ENCODE measurements around the gene CACNG4.
"Not testable (repeated sequence)": the region's sequence is repeated elsewhere in the genome, so short reads cannot be mapped to it uniquely, and the experiment has no call there.

The CACNG4 gene

DNA sequence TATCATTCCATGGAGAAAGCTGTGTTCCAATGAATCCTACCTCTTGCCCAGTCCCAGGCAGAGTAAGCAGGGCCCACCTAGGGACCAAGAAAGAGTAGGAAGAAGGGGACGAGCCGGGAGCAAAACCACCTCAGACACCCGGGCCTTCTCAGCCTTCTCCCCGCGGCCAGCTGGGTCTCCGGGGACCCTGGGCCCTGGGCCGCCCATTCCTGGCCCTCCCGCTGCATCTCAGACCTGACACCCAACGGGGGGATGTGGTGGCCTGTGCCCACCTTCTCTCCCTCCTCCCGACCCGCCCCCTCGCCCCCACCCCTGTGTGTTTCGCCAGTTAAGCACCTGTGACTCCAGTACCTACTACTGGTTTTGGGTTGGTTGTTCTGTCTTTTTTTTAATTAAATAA is 68.5 kb downstream of the CACNG4 start:
- TF ChIP-seq, protein P1, sequence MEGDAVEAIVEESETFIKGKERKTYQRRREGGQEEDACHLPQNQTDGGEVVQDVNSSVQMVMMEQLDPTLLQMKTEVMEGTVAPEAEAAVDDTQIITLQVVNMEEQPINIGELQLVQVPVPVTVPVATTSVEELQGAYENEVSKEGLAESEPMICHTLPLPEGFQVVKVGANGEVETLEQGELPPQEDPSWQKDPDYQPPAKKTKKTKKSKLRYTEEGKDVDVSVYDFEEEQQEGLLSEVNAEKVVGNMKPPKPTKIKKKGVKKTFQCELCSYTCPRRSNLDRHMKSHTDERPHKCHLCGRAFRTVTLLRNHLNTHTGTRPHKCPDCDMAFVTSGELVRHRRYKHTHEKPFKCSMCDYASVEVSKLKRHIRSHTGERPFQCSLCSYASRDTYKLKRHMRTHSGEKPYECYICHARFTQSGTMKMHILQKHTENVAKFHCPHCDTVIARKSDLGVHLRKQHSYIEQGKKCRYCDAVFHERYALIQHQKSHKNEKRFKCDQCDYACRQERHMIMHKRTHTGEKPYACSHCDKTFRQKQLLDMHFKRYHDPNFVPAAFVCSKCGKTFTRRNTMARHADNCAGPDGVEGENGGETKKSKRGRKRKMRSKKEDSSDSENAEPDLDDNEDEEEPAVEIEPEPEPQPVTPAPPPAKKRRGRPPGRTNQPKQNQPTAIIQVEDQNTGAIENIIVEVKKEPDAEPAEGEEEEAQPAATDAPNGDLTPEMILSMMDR (IDR thresholded peaks at IDR 0.05; ENCODE audit: low read depth, low read length, missing control alignments): no peak
- DNase-seq (ENCODE audit: extremely low read depth, low read depth): no peak
- H3K4me3 ChIP-seq (replicated peaks; ENCODE audit: low read depth, low read length): no peak overlapping the region

DNA sequence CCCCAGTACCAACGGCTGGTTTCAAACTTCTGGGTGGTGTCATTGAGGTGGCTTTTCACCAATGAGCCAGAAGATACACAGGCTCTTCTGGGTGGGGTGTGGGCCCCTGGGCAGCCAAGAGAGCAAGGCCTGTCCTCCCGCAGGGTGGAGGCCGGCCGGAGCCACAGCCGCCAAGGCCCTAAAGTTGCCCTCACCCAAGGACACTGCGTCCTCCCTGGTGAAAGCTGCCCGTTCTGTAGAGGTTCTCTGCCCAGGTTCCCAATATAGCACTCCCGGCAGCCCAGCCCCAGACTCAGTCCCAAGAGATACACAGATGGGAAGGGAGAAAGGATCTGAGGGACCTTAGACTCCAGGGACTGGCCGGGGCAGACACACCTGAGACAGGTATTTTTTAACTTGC is 69.1 kb downstream of the CACNG4 start:
- TF ChIP-seq, protein P1 (IDR thresholded peaks at IDR 0.05; ENCODE audit: low read depth, low read length, missing control alignments): no peak
- H3K4me3 ChIP-seq (replicated peaks; ENCODE audit: low read depth, low read length): no peak overlapping the region

DNA sequence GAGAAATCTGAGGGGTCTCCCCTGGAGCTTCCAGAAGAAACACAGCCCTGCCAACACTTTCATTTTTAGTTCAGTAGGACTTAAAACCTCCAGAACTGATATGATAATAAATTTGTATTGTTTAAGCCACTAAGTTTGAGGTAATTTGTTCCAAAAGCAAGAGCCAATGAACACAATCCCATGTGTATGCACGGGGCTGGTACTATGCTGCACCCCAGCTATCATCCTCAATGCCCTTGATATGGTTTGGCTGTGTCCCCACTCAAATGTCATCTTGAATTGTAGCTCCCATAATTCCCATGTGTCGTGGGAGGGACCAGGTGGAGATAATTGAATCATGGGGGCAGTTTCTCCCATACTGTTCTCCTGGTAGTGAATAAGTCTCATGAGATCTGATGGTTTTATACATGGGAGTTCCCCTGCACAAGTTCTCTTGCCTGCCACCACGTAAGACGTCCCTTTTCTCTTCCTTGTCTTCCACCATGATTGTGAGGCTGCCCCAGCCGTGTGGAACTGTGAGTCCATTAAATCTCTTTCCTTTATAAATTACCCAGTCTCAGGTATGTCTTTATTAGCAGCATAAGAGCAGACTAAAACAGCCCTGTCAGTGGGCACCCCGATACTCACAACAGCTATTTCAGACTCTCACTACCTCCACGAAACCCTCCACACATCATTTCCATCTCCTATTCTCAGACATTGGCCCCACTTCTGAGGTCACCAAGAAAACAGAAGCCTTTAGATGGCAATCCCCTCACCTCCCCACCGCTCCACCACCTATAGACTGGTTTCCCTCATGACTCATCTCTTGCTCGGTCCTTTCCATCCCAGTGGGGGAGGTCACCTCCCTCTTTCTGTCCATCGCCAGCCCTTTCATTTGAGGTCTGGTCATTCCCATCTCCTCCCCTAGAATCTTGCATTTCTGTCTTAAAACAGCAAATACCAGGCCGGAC is 70.9 kb downstream of the CACNG4 start:
- DNase-seq (ENCODE audit: extremely low read depth, low read depth): no peak
- TF ChIP-seq, protein P1 (IDR thresholded peaks at IDR 0.05; ENCODE audit: low read depth, low read length, missing control alignments): no peak
- H3K4me3 ChIP-seq (replicated peaks; ENCODE audit: low read depth, low read length): no peak overlapping the region

More for the DNA sequence above, 69.1 kb downstream of the CACNG4 start:
- DNase-seq (ENCODE audit: extremely low read depth, low read depth): no peak

DNA sequence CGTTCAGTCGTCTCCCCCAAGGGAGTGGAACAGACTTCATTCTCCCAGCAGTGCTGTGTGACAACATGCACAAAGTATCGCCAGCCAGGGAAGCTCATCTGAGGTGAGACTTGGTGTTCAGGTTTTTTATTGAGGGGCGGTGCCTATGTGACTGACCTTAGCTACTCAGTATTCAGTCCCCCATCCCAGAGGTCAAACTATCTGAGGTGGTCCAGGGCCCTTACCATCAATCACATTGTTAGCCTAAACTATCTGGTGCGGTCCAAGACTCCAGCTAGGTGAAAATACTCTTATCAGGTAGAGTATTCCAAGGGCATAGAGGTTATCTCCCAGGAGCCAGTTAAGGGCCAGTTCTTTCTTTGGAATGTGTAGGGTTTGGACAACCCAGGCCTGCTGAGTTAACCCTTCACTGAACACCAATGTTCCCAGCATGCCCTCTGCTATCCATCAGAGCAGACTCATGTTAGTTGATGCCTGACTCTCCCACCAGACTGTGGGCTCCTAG is 74.4 kb downstream of the CACNG4 start:
- no peak for DNase-seq (ENCODE audit: extremely low read depth, low read depth)
- TF ChIP-seq, protein P1 (IDR thresholded peaks at IDR 0.05; ENCODE audit: low read depth, low read length, missing control alignments): no peak

DNA sequence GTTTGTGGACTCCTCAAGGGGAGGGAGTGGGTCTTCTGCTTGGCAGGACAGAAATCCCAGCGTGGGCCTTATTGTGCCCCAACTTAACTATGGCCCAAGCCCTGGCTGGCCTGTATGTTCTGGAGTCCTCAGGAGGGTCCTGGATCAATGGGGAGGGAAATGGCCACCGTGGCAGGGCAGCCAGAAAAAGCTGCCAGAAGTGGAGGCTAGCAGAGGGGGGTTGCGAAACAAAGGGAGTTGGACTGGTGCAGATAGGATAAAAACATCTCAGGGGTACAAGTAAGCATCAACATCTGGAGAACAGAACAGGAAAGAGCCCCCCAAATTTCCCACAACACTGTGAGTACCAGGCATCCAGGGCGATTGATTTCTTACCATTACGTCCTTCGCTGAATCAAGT is 76.1 kb downstream of the CACNG4 start:
- TF ChIP-seq, protein P1 (IDR thresholded peaks at IDR 0.05; ENCODE audit: low read depth, low read length, missing control alignments): no peak
- H3K4me3 ChIP-seq (replicated peaks; ENCODE audit: low read depth, low read length): no peak overlapping the region

More for the DNA sequence above, 74.4 kb downstream of the CACNG4 start:
- H3K4me3 ChIP-seq (replicated peaks; ENCODE audit: low read depth, low read length): no peak overlapping the region

DNA sequence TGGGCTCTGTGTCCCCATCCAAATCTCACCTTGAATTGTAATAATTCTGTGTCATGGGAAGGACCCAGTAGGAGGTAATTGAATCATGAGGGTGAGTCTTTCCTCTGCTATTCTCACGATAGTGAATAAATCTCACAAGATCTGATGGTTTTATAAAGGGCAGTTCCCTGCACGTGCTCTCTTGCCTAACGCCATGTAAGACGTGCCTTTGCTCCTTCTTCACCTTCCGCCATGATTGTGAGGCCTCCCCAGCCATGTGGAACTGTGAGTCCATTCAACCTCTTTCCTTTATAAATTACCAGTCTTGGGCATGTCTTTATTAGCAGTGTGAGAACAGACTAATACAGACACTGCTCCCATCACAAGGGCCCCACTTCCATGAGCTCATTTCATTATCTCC is 76.6 kb downstream of the CACNG4 start:
- not testable (repeated sequence) for H3K4me3 ChIP-seq (replicated peaks; ENCODE audit: low read depth, low read length); DNase-seq (ENCODE audit: extremely low read depth, low read depth)

More for the DNA sequence above, 76.1 kb downstream of the CACNG4 start:
- no peak for DNase-seq (ENCODE audit: extremely low read depth, low read depth)

DNA sequence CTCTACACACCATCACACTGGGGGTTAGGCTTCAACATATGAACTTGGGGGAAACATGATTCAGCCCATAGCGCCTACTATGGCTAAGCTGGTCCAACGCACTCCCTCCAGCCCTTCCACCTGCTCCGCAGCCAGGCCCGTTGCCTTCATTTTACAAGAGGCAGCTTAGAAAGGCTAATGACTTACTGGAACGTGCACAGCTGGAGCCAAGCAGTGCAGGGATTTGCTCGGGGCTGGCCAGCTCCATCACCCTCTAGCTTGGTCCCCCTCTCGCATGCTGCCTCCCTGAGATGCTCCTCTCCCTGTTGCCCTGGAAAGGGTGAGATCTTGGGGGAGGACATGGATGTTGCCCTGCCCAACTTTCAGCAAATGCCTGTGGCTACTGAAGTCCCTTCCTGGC is 77.0 kb downstream of the CACNG4 start:
- TF ChIP-seq, protein P1 (IDR thresholded peaks at IDR 0.05; ENCODE audit: low read depth, low read length, missing control alignments): no peak
- no peak for DNase-seq (ENCODE audit: extremely low read depth, low read depth)

More for the DNA sequence above, 77.0 kb downstream of the CACNG4 start:
- H3K4me3 ChIP-seq (replicated peaks; ENCODE audit: low read depth, low read length): no peak overlapping the region

Measured in HFF-Myc (cell line).